Osteoblast (primary cell): ENCODE results near the gene ZNF735. TPM values are rescaled to one million over a fixed set of nuclear protein-coding genes. Genes with fewer than 3 reads are reported as not detected.
"Not testable (repeated sequence)": the region's sequence is repeated elsewhere in the genome, so short reads cannot be mapped to it uniquely, and the experiment has no call there.

Source experiments
- DNase-seq: peaks from one replicate; pipeline ENCODE4 v3.0.0; 2011; ENCODE audit warnings: low spot score, mixed read lengths; ENCODE audit not compliant: insufficient read length; ENCODE audit errors: missing footprints
- H2AFZ ChIP-seq: 2 replicates; pipeline ENCODE4 v1.6.0; 2011; ENCODE audit warnings: mild to moderate bottlenecking, low read length
- H3K27ac ChIP-seq: 2 replicates; pipeline ENCODE4 v1.5.1; 2011; ENCODE audit warnings: mild to moderate bottlenecking, low read depth, low read length, moderate library complexity
- H3K27me3 ChIP-seq: 2 replicates; pipeline ENCODE4 v1.6.0; 2012; ENCODE audit warnings: mild to moderate bottlenecking, control low read depth, inconsistent platforms, low read length, moderate library complexity; ENCODE audit not compliant: insufficient read depth
- H3K36me3 ChIP-seq: 2 replicates; pipeline ENCODE4 v1.5.1; 2011; ENCODE audit warnings: mild to moderate bottlenecking, low read length, control low read depth, moderate library complexity; ENCODE audit not compliant: insufficient read depth
- H3K4me1 ChIP-seq: 2 replicates; pipeline ENCODE4 v1.5.1; 2011; ENCODE audit warnings: mild to moderate bottlenecking, low read length, control low read depth, moderate library complexity; ENCODE audit not compliant: insufficient read depth
- H3K4me2 ChIP-seq: 2 replicates; pipeline ENCODE4 v1.6.0; 2011; ENCODE audit warnings: mild to moderate bottlenecking, low read length; ENCODE audit not compliant: insufficient read depth
- H3K4me3 ChIP-seq: fragments of 200-600 bp; sonication (generic); 3 replicates; pipeline ENCODE4 v1.5.1; 2012; ENCODE audit warnings: mild to moderate bottlenecking, low read length, inconsistent platforms; ENCODE audit not compliant: insufficient read depth
- H3K79me2 ChIP-seq: 2 replicates; pipeline ENCODE4 v1.6.0; 2012; ENCODE audit warnings: mild to moderate bottlenecking, low read length, control low read depth, inconsistent platforms; ENCODE audit not compliant: insufficient read depth
- H3K9me3 ChIP-seq: 2 replicates; pipeline ENCODE4 v1.5.1; 2011; ENCODE audit warnings: low read depth, low read length, control low read depth
- H4K20me1 ChIP-seq: 2 replicates; pipeline ENCODE4 v1.6.0; 2012; ENCODE audit warnings: mild to moderate bottlenecking, low read length, control low read depth; ENCODE audit not compliant: insufficient read depth
- total RNA-seq: library from RNA; depleted of rRNA; stranded (reverse); fragments of >200 nt; gene quantifications from 2 replicates; pipeline ENCODE4 v1.2.3, GENCODE V29; 2012
- TF ChIP-seq, protein P1 (sequence below): IDR thresholded peaks from 2 replicates; pipeline ENCODE4 v1.5.1; 2011; ENCODE audit warnings: mild to moderate bottlenecking, low read depth, low read length, moderate library complexity; ENCODE audit errors: extremely low read depth

Gene ZNF735
- not detected in 2 replicates for total RNA-seq

GRCh38 chr7:64206903-64207302 lies at the start of gene ZNF735:
TSS of gene ZNF735 (plus strand) at chr7:64207203. CDS start at chr7:64207203, 0 bp downstream.
- peaks cover 2% of the 10 kb centered on the region for H3K9me3 ChIP-seq
- H3K27ac ChIP-seq = no peak within 1 kb of the TSS
- no peaks in the 10 kb centered on the region for H3K27me3 ChIP-seq
- no peaks in the 10 kb centered on the region for H3K36me3 ChIP-seq
- TF ChIP-seq, protein P1, sequence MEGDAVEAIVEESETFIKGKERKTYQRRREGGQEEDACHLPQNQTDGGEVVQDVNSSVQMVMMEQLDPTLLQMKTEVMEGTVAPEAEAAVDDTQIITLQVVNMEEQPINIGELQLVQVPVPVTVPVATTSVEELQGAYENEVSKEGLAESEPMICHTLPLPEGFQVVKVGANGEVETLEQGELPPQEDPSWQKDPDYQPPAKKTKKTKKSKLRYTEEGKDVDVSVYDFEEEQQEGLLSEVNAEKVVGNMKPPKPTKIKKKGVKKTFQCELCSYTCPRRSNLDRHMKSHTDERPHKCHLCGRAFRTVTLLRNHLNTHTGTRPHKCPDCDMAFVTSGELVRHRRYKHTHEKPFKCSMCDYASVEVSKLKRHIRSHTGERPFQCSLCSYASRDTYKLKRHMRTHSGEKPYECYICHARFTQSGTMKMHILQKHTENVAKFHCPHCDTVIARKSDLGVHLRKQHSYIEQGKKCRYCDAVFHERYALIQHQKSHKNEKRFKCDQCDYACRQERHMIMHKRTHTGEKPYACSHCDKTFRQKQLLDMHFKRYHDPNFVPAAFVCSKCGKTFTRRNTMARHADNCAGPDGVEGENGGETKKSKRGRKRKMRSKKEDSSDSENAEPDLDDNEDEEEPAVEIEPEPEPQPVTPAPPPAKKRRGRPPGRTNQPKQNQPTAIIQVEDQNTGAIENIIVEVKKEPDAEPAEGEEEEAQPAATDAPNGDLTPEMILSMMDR = no peak
- H2AFZ ChIP-seq = no peak within 1 kb of the TSS
- no peaks in the 10 kb centered on the region for H3K4me1 ChIP-seq
- no peak for DNase-seq
- no peak within 1 kb of the TSS for H3K4me3 ChIP-seq
- no peaks in the 10 kb centered on the region for H3K79me2 ChIP-seq
- no peak within 1 kb of the TSS for H3K4me2 ChIP-seq
- H4K20me1 ChIP-seq = no peaks in the 10 kb centered on the region

DNA sequence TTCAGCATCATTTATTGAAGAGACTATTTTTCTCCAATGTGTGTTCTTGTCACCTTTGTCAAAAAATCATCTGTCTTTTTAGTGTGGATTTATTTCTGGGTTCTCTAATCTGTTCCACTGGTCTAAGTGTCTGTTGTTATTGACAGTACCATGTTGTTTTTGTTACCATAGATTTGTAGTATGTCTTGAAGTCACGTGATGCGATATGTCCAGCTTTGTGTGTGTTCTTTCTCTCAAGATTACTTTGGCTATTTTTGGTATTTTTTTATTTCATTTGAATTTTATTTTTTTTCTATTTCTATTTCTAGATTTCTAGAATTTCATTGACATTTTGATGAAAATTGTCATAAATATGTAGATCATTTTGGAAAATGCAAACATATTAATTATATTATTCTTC lies 36.0 kb upstream of the ZNF735 start:
- not testable (repeated sequence) for H3K4me1 ChIP-seq, H3K4me2 ChIP-seq, H3K4me3 ChIP-seq, H4K20me1 ChIP-seq, H3K36me3 ChIP-seq, DNase-seq, H3K27ac ChIP-seq, H2AFZ ChIP-seq, H3K9me3 ChIP-seq, H3K79me2 ChIP-seq, H3K27me3 ChIP-seq

GRCh38 chr7:64174328-64174727 lies 32.7 kb upstream of the ZNF735 start:
- Histone ChIP-seq H3K79me2 (no peaks in the 10 kb centered on the region), H3K27ac (no peak overlapping the region), H3K36me3 (no peaks in the 10 kb centered on the region), H4K20me1 (no peaks in the 10 kb centered on the region), H3K4me1 (no peaks in the 10 kb centered on the region), H3K4me2 (no peak overlapping the region), H3K4me3 (no peak overlapping the region), H2AFZ (no peak overlapping the region), H3K9me3 (no peaks in the 10 kb centered on the region), H3K27me3 (no peaks in the 10 kb centered on the region)
- TF ChIP-seq, protein P1 = no peak
- no peak for DNase-seq

DNA sequence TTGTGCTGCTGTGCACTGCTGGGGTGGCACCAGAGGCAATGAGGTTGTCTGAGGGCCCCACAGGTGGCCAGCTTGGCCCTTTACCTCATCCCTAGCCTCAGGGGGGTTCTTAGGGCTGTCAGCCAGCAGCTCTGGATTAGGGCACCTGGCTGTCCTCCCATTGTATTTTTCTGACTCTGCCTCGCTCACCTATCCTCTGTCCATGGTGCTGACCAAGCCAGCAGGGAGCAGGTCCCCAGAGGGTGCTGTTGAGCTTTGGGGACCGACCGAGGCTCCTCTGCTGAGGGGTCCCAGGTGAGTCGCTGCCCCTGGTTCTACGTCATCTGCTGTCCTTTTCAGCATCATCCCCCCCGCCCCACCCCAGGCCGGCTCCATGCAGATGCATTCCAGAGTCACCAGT lies 32.1 kb upstream of the ZNF735 start:
- Histone ChIP-seq H4K20me1 (no peaks in the 10 kb centered on the region), H3K79me2 (no peaks in the 10 kb centered on the region), H3K4me1 (no peaks in the 10 kb centered on the region), H2AFZ (no peak overlapping the region), H3K4me3 (no peak overlapping the region), H3K4me2 (no peak overlapping the region), H3K36me3 (no peaks in the 10 kb centered on the region), H3K27me3 (no peaks in the 10 kb centered on the region), H3K27ac (no peak overlapping the region), H3K9me3 (no peaks in the 10 kb centered on the region)
- DNase-seq = no peak
- TF ChIP-seq, protein P1 = no peak
